GM21825 (cell line): ENCODE results near the gene CCDC15.
"Not testable (repeated sequence)": the region's sequence is repeated elsewhere in the genome, so short reads cannot be mapped to it uniquely, and the experiment has no call there.

ENCODE experiments used
- ATAC-seq: cut with Tn5 transposase; IDR thresholded peaks from one replicate; pipeline ENCODE4 v1.9.1; 2021; ENCODE audit warnings: mild to moderate bottlenecking, moderate library complexity; ENCODE audit not compliant: unreplicated experiment

CCDC15 gene

GRCh38 chr11:124938970-124939369 is 15.0 kb upstream of the CCDC15 start:
- no peak for ATAC-seq

GRCh38 chr11:124941703-124942102 is 12.3 kb upstream of the CCDC15 start:
- ATAC-seq, result no peak

- no peak for ATAC-seq
Observed at GRCh38 chr11:124942466-124943253, 11.3 kb upstream of the CCDC15 start.

- no peak for ATAC-seq
Observed at GRCh38 chr11:124943254-124943616, 10.8 kb upstream of the CCDC15 start.

- ATAC-seq, result no peak
Observed at GRCh38 chr11:124943741-124944140, 10.3 kb upstream of the CCDC15 start.

- ATAC-seq, result no peak
Observed at GRCh38 chr11:124944565-124944964, 9.4 kb upstream of the CCDC15 start.

GRCh38 chr11:124945826-124946225 is 8.2 kb upstream of the CCDC15 start:
- ATAC-seq, result no peak

- ATAC-seq, result no peak
Observed at GRCh38 chr11:124946735-124947141, 7.3 kb upstream of the CCDC15 start.

GRCh38 chr11:124950601-124951330 is 3.2 kb upstream of the CCDC15 start:
- ATAC-seq, result no peak

- ATAC-seq, result no peak
Observed at GRCh38 chr11:124951341-124951740, 2.7 kb upstream of the CCDC15 start.

- no peak for ATAC-seq
Observed at GRCh38 chr11:124954590-124954955, 571 bp downstream of the CCDC15 start.

- no peak for ATAC-seq
Observed at GRCh38 chr11:124955035-124955434, 1.0 kb downstream of the CCDC15 start.

GRCh38 chr11:124961972-124962609 is 8.1 kb downstream of the CCDC15 start:
- peak; percentile 82 for ATAC-seq

- not testable (repeated sequence) for ATAC-seq
Observed at GRCh38 chr11:124968197-124968596, 14.2 kb downstream of the CCDC15 start.

GRCh38 chr11:124970925-124971324 is 16.9 kb downstream of the CCDC15 start:
- no peak for ATAC-seq

- ATAC-seq, result no peak
Observed at GRCh38 chr11:124971810-124972209, 17.8 kb downstream of the CCDC15 start.

- ATAC-seq, result no peak
Observed at GRCh38 chr11:124976531-124976930, 22.5 kb downstream of the CCDC15 start.

GRCh38 chr11:124977006-124977405 is 23.0 kb downstream of the CCDC15 start:
- no peak for ATAC-seq

GRCh38 chr11:124978316-124978715 is 24.3 kb downstream of the CCDC15 start:
- no peak for ATAC-seq

- no peak for ATAC-seq
Observed at GRCh38 chr11:124982043-124982442, 28.0 kb downstream of the CCDC15 start.

- no peak for ATAC-seq
Observed at GRCh38 chr11:124983674-124984511, 29.9 kb downstream of the CCDC15 start.
